Mesendoderm (in vitro differentiated cells): ENCODE data around the gene PRPSAP2.

ENCODE experiments used
- DNase-seq: peaks from one replicate; pipeline ENCODE4 v3.0.0; 2013
- H2AK5ac ChIP-seq: 2 replicates; pipeline ENCODE4 v1.6.1; 2013; ENCODE audit warnings: low read length, inconsistent platforms
- H2BK120ac ChIP-seq: 2 replicates; pipeline ENCODE4 v1.6.1; 2013; ENCODE audit warnings: low read depth, mild to moderate bottlenecking, low read length, moderate library complexity, mixed read lengths
- H2BK15ac ChIP-seq: replicated peaks from 2 replicates; pipeline ENCODE4 v1.6.1; 2013; ENCODE audit warnings: low read depth, mild to moderate bottlenecking, moderate library complexity
- H2BK5ac ChIP-seq: 2 replicates; pipeline ENCODE4 v1.6.1; 2013; ENCODE audit warnings: low read length, inconsistent platforms
- H3K18ac ChIP-seq: 2 replicates; pipeline ENCODE4 v1.6.1; 2013; ENCODE audit warnings: mild to moderate bottlenecking, low read length, mixed read lengths
- H3K23ac ChIP-seq: one replicate; pipeline ENCODE4 v1.6.1; 2013; ENCODE audit warnings: low read length
- H3K27ac ChIP-seq: 2 replicates; pipeline ENCODE4 v1.5.1; 2013; ENCODE audit warnings: low read depth, mild to moderate bottlenecking, inconsistent platforms, low read length, moderate library complexity
- H3K27me3 ChIP-seq: 2 replicates; pipeline ENCODE4 v1.6.1; 2013; ENCODE audit warnings: low read length, control low read depth, mild to moderate bottlenecking, inconsistent platforms; ENCODE audit not compliant: insufficient read depth, poor library complexity
- H3K36me3 ChIP-seq: 2 replicates; pipeline ENCODE4 v1.6.1; 2013; ENCODE audit warnings: low read length, inconsistent platforms; ENCODE audit not compliant: control insufficient read depth, insufficient read depth
- H3K4ac ChIP-seq: one replicate; pipeline ENCODE4 v1.6.1; 2013; ENCODE audit warnings: low read depth, mild to moderate bottlenecking, low read length, moderate library complexity
- H3K4me1 ChIP-seq: 2 replicates; pipeline ENCODE4 v1.6.1; 2013; ENCODE audit warnings: low read depth, low read length, inconsistent platforms; ENCODE audit not compliant: control insufficient read depth
- H3K4me2 ChIP-seq: 2 replicates; pipeline ENCODE4 v1.6.1; 2013; ENCODE audit warnings: low read length
- H3K4me3 ChIP-seq: 2 replicates; pipeline ENCODE4 v1.5.1; 2013; ENCODE audit warnings: mild to moderate bottlenecking, low read length
- H3K56ac ChIP-seq: one replicate; pipeline ENCODE4 v1.6.1; 2013; ENCODE audit warnings: low read length
- H3K79me1 ChIP-seq: 2 replicates; pipeline ENCODE4 v1.6.1; 2013; ENCODE audit warnings: low read length, inconsistent platforms
- H3K79me2 ChIP-seq: 2 replicates; pipeline ENCODE4 v1.6.1; 2013; ENCODE audit warnings: mild to moderate bottlenecking, low read length; ENCODE audit not compliant: control insufficient read depth, insufficient read depth
- H3K9ac ChIP-seq: 2 replicates; pipeline ENCODE4 v1.6.1; 2013; ENCODE audit warnings: low read length, inconsistent platforms
- H4K5ac ChIP-seq: one replicate; pipeline ENCODE4 v1.6.1; 2013; ENCODE audit warnings: low read length
- H4K8ac ChIP-seq: one replicate; pipeline ENCODE4 v1.6.1; 2013; ENCODE audit warnings: low read depth, mild to moderate bottlenecking, control low read depth, low read length, moderate library complexity
- WGBS: extraction: QIAGEN DNeasy Blood & Tissue Kit; methylation state at CpG from one replicate; pipeline ENCODE4 v1.1.7; 2013; ENCODE audit warnings: low lambda C conversion rate, missing lambda C conversion rate; ENCODE audit not compliant: insufficient coverage; ENCODE audit errors: extremely low coverage; 5-methylcytosine and 5-hydroxymethylcytosine counted together

Gene PRPSAP2

DNA sequence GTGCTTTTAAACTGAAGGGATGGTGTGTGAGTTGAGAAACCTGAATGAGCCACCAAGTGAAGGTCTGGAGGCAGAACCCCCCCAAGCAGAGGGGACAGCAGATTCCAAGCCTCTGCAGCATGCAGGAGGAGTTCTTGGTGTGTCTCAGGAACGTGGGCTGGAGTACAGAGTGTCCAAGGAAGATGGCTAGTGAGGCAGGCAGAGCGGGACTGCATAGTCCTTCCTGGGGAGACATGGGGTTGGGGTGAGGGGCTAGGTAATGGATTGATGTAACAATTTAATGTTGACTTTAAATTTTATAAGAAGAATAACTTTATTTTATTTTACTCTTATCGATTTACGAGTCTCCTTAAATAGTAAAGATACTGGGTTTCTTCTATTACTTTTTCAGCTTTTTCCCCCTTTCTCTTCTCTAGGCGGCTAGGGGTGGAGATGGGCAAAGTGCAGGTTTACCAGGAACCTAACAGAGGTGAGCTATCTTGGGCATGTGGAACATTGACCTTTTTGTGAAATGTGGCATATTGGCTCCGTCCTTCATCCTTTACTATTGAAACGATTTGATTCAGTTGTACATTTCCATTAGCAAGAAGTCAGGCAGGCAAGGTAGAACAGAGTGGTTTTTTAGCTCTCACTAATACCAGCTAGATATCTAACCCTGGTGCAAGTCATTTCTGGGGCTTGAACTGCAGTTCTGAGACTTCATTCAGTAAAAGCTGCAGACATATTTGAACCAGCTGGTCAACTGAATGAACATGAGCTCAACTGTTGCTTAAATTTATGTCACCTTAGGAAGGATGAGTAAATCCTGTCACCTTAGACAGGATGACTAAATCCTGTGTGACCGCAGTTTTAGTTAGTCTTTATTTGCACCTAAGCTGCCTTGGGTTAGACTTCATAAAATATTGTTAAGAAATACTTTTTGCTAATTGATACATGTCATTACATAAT is 9.2 kb downstream of the PRPSAP2 start:
- peaks cover 4% of the 10 kb centered on the region for H3K79me2 ChIP-seq
- H3K27me3 ChIP-seq: no peaks in the 10 kb centered on the region
- no peak overlapping the region for H3K56ac ChIP-seq
- H4K5ac ChIP-seq: no peak overlapping the region
- no peak overlapping the region for H3K4me2 ChIP-seq
- H2AK5ac ChIP-seq: no peak overlapping the region
- no peak overlapping the region for H3K4ac ChIP-seq
- DNase-seq: no peak
- H4K8ac ChIP-seq: no peak overlapping the region
- H3K23ac ChIP-seq: no peak overlapping the region
- no peak overlapping the region for H3K9ac ChIP-seq
- peaks cover 1% of the 10 kb centered on the region for H3K79me1 ChIP-seq
- no CpG with 5 or more reads among the region's 8 CpGs for WGBS
- H2BK5ac ChIP-seq: no peak overlapping the region
- no peak overlapping the region for H3K4me3 ChIP-seq
- no peaks in the 10 kb centered on the region for H3K4me1 ChIP-seq
- H2BK120ac ChIP-seq: no peak overlapping the region
- no peak overlapping the region for H2BK15ac ChIP-seq
- no peak overlapping the region for H3K27ac ChIP-seq
- no peak overlapping the region for H3K18ac ChIP-seq
- no peaks in the 10 kb centered on the region for H3K36me3 ChIP-seq

DNA sequence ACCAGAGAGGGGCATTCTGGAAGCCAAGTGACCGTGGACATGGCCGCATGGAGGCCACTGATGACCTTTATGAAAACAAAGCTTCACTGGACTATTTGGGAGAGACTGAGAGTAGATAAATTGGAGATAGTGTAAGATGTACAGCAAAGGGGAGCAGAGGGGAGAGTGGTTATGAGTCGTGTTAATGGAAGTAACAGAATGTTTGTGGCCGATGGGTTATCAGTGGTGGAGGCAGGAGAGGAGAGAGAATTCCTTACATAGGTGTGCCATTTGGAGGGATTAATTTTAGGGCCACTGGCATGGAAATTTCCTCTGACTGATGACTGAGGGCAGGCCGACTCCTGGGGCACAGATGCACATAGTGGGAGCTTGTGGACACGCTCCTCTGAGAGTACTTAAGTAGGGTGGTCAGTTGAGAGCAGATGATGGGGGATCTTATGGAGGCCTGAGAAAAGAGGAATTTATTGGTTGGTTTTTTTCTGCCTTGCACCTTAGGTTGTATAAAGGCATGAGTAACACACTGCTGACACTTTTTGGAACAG is 19.2 kb downstream of the PRPSAP2 start:
- peaks cover 5% of the 10 kb centered on the region for H3K36me3 ChIP-seq

DNA sequence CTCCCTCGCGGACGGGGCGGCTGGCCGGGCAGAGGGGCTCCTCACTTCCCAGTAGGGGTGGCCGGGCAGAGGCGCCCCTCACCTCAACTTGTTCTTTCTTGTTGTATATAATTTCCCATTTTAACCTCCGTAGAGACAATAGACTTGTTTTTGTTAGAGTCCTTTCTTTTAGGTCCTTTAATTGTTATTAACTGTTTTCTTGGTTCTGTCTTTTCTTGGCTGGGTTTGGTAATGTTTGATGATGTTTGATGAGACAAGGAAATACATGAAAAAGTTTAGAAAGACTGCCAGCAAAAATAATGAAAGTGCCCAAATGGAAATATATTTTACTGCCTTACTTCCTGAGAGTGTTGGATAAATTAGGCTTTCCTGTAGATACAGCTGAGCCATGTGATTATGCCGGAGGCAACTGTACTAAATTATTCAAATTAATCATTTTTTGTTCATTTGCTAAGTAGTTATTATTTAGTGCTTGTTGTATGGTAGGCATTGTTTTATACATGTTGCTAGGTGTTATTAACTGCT is 30.9 kb downstream of the PRPSAP2 start:
- no peak overlapping the region for H3K4me2 ChIP-seq
- H3K79me2 ChIP-seq: no peaks in the 10 kb centered on the region
- H4K5ac ChIP-seq: no peak overlapping the region
- H3K23ac ChIP-seq: no peak overlapping the region
- H3K27me3 ChIP-seq: no peaks in the 10 kb centered on the region
- H3K4ac ChIP-seq: no peak overlapping the region
- no peaks in the 10 kb centered on the region for H3K4me1 ChIP-seq
- WGBS: no CpG with 5 or more reads among the region's 9 CpGs
- no peak overlapping the region for H4K8ac ChIP-seq
- H3K4me3 ChIP-seq: no peak overlapping the region
- peaks cover 6% of the 10 kb centered on the region for H3K36me3 ChIP-seq
- H3K79me1 ChIP-seq: no peaks in the 10 kb centered on the region
- H3K9ac ChIP-seq: no peak overlapping the region
- H2AK5ac ChIP-seq: no peak overlapping the region
- H2BK120ac ChIP-seq: no peak overlapping the region
- no peak overlapping the region for H2BK5ac ChIP-seq
- DNase-seq: no peak
- H3K56ac ChIP-seq: no peak overlapping the region
- H3K18ac ChIP-seq: no peak overlapping the region
- H3K27ac ChIP-seq: no peak overlapping the region
- H2BK15ac ChIP-seq: no peak overlapping the region

More for the DNA sequence above, 19.2 kb downstream of the PRPSAP2 start:
- H3K4me3 ChIP-seq: no peak overlapping the region
- no peak overlapping the region for H3K27ac ChIP-seq
- no peaks in the 10 kb centered on the region for H3K79me1 ChIP-seq
- no peaks in the 10 kb centered on the region for H3K4me1 ChIP-seq
- no peak overlapping the region for H4K5ac ChIP-seq
- H3K79me2 ChIP-seq: no peaks in the 10 kb centered on the region
- no peaks in the 10 kb centered on the region for H3K27me3 ChIP-seq
- no peak overlapping the region for H2BK15ac ChIP-seq
- H2BK5ac ChIP-seq: no peak overlapping the region
- H3K18ac ChIP-seq: no peak overlapping the region
- no peak overlapping the region for H3K4ac ChIP-seq
- H3K56ac ChIP-seq: no peak overlapping the region
- H4K8ac ChIP-seq: no peak overlapping the region
- H2AK5ac ChIP-seq: no peak overlapping the region
- H3K4me2 ChIP-seq: no peak overlapping the region
- 100% methylated on average over 1 of the region's 6 CpGs for WGBS
- DNase-seq: no peak
- H3K23ac ChIP-seq: no peak overlapping the region
- H2BK120ac ChIP-seq: no peak overlapping the region
- H3K9ac ChIP-seq: no peak overlapping the region

DNA sequence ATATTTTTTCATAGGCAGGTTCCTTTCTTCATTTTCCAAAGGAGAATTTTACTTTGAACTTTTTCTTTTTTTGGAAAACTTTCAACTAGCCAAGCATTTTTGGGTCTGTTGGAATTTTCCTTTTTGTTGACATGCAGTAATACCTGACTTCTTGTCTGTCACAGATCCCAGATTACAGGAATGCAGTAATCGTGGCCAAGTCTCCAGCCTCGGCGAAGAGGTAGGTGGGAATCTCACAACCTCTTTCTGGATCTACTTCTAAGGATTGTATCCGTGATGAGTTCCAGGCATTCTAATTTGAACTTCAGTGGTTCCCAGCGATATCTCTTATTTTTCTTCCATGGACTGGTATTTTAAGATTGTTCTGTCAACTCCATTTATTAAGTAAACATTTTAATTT is 31.7 kb downstream of the PRPSAP2 start:
- no CpG with 5 or more reads among the region's 5 CpGs for WGBS
- peaks cover 3% of the 10 kb centered on the region for H3K36me3 ChIP-seq
- no peak overlapping the region for H3K4me3 ChIP-seq
- H2BK120ac ChIP-seq: no peak overlapping the region
- H3K56ac ChIP-seq: no peak overlapping the region
- H3K79me1 ChIP-seq: no peaks in the 10 kb centered on the region
- H2AK5ac ChIP-seq: no peak overlapping the region
- no peak overlapping the region for H3K4ac ChIP-seq
- no peaks in the 10 kb centered on the region for H3K4me1 ChIP-seq
- no peak overlapping the region for H2BK15ac ChIP-seq
- H3K27ac ChIP-seq: no peak overlapping the region
- H4K8ac ChIP-seq: no peak overlapping the region
- no peak overlapping the region for H3K4me2 ChIP-seq
- no peak for DNase-seq
- no peak overlapping the region for H3K18ac ChIP-seq
- no peak overlapping the region for H4K5ac ChIP-seq
- no peak overlapping the region for H3K9ac ChIP-seq
- no peaks in the 10 kb centered on the region for H3K79me2 ChIP-seq
- H3K27me3 ChIP-seq: no peaks in the 10 kb centered on the region
- no peak overlapping the region for H2BK5ac ChIP-seq
- H3K23ac ChIP-seq: no peak overlapping the region

DNA sequence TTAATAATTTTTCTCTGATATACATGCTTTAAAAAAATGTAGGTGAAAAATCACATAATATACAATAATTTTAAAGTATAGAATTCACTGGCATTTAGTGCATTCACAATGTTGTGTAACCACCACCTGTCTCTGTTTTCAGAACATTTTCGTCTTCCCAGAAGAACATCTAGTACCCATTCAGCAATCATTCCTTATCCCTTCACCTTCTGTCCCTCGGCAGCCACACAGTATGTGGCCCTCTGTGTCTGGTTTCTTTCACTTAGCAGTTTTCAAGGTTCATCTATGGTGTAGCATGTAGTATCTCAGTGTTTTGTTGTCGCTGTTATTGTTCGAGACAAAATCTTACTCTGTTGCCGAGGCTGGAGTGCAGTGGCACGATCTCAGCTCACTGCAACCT is 33.6 kb downstream of the PRPSAP2 start:
- no peaks in the 10 kb centered on the region for H3K27me3 ChIP-seq
- H3K4ac ChIP-seq: no peak overlapping the region
- no peak overlapping the region for H2BK5ac ChIP-seq
- H3K36me3 ChIP-seq: peaks cover 3% of the 10 kb centered on the region
- no CpG with 5 or more reads among the region's 6 CpGs for WGBS
- no peak overlapping the region for H4K5ac ChIP-seq
- no peak overlapping the region for H3K56ac ChIP-seq
- H3K23ac ChIP-seq: no peak overlapping the region
- no peak overlapping the region for H2BK120ac ChIP-seq
- no peak overlapping the region for H3K9ac ChIP-seq
- DNase-seq: no peak
- no peak overlapping the region for H3K4me3 ChIP-seq
- no peak overlapping the region for H3K27ac ChIP-seq
- no peak overlapping the region for H4K8ac ChIP-seq
- H3K4me1 ChIP-seq: no peaks in the 10 kb centered on the region
- no peak overlapping the region for H2AK5ac ChIP-seq
- no peak overlapping the region for H3K18ac ChIP-seq
- no peak overlapping the region for H2BK15ac ChIP-seq
- H3K4me2 ChIP-seq: no peak overlapping the region
- H3K79me2 ChIP-seq: no peaks in the 10 kb centered on the region
- no peaks in the 10 kb centered on the region for H3K79me1 ChIP-seq
